Left lung (tissue), 10 donors: ENCODE results near the gene GNB1L. TPM values are rescaled to one million over a fixed set of nuclear protein-coding genes. Genes with fewer than 3 reads are reported as not detected.
"Not testable (repeated sequence)": the region's sequence is repeated elsewhere in the genome, so short reads cannot be mapped to it uniquely, and the experiment has no call there.

Experiments
- ATAC-seq: fragments of 200-7000 bp; cut with Tn5 transposase; one replicate; pipeline ENCODE4 v1.9.1; 2020; ENCODE audit warnings: moderate library complexity
- DNase-seq, 4 donors: peaks; one replicate each; pipeline ENCODE4 v3.0.0-alpha.2; 2013 to 2020
- H3K27ac ChIP-seq, 2 donors: fragments of 200-600 bp; sonication (generic) in 1 of 2; one replicate each; pipeline versions ENCODE4 v1.5.0 to v1.8.0; 2020 to 2021
- H3K27me3 ChIP-seq, 2 donors: fragments of 200-600 bp; sonication (generic) in 1 of 2; one replicate each; pipeline versions ENCODE4 v1.5.0 to v1.8.0; 2020 to 2021
- H3K36me3 ChIP-seq, 2 donors: fragments of 200-600 bp; sonication (generic) in 1 of 2; one replicate each; pipeline versions ENCODE4 v1.5.0 to v1.8.0; 2020 to 2021
- H3K4me1 ChIP-seq, 2 donors: fragments of 200-600 bp; one replicate each; pipeline ENCODE4 v1.8.0; 2021
- H3K4me3 ChIP-seq, 2 donors: fragments of 200-600 bp; sonication (generic) in 1 of 2; one replicate each; pipeline versions ENCODE4 v1.5.0 to v1.8.0; 2020 to 2021; ENCODE audit warnings: mild to moderate bottlenecking in 1 of 2
- H3K9me3 ChIP-seq, 2 donors: fragments of 200-600 bp; sonication (generic) in 1 of 2; one replicate each; pipeline versions ENCODE4 v1.5.0 to v1.8.0; 2020 to 2021
- intact Hi-C, 2 donors: fragments of 100-400 bp; cut with DNase I; formaldehyde crosslinking; loops; one replicate each; pipeline versions ENCODE4 v1.11.2 to v1.14.2; 2022
- polyA plus RNA-seq, 6 donors: library from polyadenylated mRNA; unstranded; fragments of 120-200 nt; gene quantifications; one replicate each; pipeline ENCODE4 v1.2.1, GENCODE V29; 2013; ENCODE audit not compliant: insufficient read length in 6 of 6
- total RNA-seq, 2 donors: library from RNA; stranded (reverse); fragmentation: NEBNext Ultra II Directional; extraction: Animal tissue kit (Norgen Biotek cat#: 25700); gene quantifications; one replicate each; pipeline ENCODE4 v1.2.1, GENCODE V29; 2021
- TF ChIP-seq, protein P1 (sequence below), 2 donors: fragments of 200-600 bp; sonication (generic) in 1 of 2; IDR thresholded peaks; one replicate each; pipeline versions ENCODE4 v1.5.0 to v1.8.0; 2021; ENCODE audit warnings: antibody characterized with exemption in 2 of 2
- donor health status: DM: no; HTN: yes; CAD: no.
- donor health status: DM: no; HTN: no; CAD: no.

GNB1L gene
- total and polyA plus RNA-seq, 8 donors, result 4.3 to 7.9 (median 5.5) TPM

DNA sequence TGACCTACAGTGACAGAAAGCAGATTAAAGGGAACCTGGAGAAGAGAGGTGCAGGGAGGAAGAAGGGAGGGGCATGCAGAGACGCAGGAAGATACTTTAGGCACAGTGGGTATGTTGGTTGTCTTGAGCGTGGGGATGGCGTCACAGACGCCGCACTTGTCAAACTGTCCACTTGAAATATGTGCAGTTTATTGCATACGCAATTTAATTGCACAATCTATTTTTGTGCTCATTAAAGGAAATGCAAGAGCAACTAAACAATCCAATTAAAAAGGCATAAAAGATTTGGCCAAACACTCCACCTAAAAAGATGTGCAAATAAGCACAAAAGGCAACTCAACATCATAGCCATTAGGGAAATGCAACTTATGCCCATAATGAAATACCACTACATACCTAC, 16.8 kb downstream of the GNB1L start:
- intact Hi-C loops, result no loop called here
- no peak for ATAC-seq
- TF ChIP-seq, protein P1, sequence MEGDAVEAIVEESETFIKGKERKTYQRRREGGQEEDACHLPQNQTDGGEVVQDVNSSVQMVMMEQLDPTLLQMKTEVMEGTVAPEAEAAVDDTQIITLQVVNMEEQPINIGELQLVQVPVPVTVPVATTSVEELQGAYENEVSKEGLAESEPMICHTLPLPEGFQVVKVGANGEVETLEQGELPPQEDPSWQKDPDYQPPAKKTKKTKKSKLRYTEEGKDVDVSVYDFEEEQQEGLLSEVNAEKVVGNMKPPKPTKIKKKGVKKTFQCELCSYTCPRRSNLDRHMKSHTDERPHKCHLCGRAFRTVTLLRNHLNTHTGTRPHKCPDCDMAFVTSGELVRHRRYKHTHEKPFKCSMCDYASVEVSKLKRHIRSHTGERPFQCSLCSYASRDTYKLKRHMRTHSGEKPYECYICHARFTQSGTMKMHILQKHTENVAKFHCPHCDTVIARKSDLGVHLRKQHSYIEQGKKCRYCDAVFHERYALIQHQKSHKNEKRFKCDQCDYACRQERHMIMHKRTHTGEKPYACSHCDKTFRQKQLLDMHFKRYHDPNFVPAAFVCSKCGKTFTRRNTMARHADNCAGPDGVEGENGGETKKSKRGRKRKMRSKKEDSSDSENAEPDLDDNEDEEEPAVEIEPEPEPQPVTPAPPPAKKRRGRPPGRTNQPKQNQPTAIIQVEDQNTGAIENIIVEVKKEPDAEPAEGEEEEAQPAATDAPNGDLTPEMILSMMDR (IDR thresholded peaks at IDR 0.05), result no peak
- Histone ChIP-seq H3K4me1 (peaks cover 0 to 4% of the 10 kb centered on the region in 2 donors), H3K9me3 (no peaks in the 10 kb centered on the region), H3K27me3 (no peaks in the 10 kb centered on the region), H3K36me3 (no peaks in the 10 kb centered on the region), H3K4me3 (no peak overlapping the region), H3K27ac (no peak overlapping the region)
- DNase-seq, result no peak

DNA sequence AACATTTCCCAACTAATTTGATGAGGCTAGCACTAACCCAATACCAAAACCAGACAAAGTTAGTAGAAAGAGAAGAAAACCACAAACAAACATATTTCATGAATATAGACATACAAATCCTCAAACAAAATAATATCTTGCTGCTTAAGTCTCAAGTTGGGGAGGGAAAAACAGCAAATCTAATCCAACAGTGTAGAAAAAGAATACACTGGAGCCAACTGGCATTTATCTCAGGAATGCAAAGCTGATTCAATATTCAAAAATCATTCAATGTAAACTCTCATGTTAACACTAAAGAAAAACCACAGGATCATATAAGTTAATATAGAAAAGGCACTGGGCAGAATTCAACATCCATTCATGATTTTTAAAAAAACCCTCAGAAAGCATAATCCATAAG, 18.2 kb downstream of the GNB1L start:
- H3K4me3 ChIP-seq, result no peak overlapping the region
- intact Hi-C loops, result no loop called here
- H3K36me3 ChIP-seq, result no peaks in the 10 kb centered on the region
- ATAC-seq (no peak), DNase-seq (no peak)
- no peaks in the 10 kb centered on the region for H3K27me3 ChIP-seq
- TF ChIP-seq, protein P1 (IDR thresholded peaks at IDR 0.05), result no peak
- H3K27ac ChIP-seq, result no peak overlapping the region
- no peaks in the 10 kb centered on the region for H3K9me3 ChIP-seq
- H3K4me1 ChIP-seq, result peaks cover 0 to 3% of the 10 kb centered on the region in 2 donors

DNA sequence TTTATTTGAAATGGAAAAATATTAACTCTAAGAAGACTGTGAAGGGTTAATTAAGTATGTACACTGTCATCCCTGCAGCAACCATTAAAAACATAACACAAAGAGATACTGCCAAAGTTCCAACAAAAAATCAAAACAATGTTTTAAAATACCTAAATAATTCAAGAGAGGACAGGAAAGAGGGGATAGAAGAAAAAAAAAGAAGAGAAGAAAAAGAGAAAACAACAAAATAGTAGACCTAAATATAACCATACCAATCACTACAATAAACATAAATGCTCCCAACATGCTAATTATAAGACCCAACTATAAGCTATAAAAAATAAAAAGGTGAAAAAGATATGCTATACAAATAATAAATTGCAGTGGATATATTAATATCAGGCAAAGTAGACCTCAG, 20.1 kb downstream of the GNB1L start:
- TF ChIP-seq, protein P1 (IDR thresholded peaks at IDR 0.05), result no peak
- intact Hi-C loops, result no loop called here
- no peak overlapping the region for H3K27ac ChIP-seq
- DNase-seq, result no peak
- H3K9me3 ChIP-seq, result no peaks in the 10 kb centered on the region
- no peaks in the 10 kb centered on the region for H3K27me3 ChIP-seq
- no peak overlapping the region for H3K4me3 ChIP-seq
- H3K36me3 ChIP-seq, result no peaks in the 10 kb centered on the region
- peaks cover 0 to 3% of the 10 kb centered on the region in 2 donors for H3K4me1 ChIP-seq
- ATAC-seq, result no peak

DNA sequence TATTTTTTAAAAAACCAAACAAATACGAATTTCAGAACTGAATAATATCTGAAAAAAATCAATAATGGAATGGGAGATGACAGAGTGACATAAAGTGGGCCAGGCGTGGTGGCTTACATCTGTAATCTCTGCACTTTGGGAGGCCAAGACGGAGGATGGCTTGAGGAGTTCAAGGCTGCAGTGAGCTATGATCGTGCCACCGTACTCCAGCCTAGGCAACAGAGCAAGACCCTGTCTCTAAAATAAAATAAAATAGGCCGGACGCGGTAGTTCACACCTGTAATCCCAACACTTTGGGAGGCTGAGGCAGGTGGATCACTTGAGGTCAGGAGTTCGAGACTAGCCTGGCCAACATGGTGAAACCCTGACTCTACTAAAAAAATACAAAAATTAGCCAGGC, 21.3 kb downstream of the GNB1L start:
- DNase-seq, ATAC-seq, intact Hi-C loops: not testable (repeated sequence)

DNA sequence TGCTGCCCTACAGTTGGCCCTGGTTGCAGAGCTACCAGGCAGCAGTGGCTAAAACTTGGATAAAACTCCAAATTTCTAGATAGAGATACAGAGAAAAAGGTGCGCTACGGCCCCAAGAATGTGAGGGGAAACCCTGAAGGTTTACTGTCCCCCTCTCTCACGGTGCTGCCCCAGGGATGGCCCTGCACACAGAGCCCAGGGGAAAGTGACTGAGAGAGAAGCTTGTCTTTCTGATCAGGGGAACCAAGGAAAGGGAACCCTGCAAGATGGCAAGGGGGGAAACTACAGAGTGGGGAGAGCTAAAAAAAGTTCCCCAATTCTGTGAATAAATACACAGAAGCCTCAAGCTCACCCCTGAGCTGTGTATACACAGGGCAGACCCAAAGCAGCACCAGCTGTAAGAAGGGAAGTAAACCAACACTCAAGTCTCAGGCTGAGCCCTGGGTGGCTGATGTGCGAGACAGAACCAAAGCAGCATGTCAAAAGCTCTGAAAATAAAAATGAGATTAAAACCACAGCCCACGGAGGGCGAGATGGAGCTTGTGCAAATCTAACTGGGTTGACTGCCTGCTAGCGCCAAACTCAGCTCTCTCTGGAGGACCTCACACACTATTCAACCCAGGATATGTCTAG, 22.1 kb downstream of the GNB1L start:
- Histone ChIP-seq H3K4me3 (no peak overlapping the region), H3K36me3 (no peaks in the 10 kb centered on the region), H3K9me3 (no peaks in the 10 kb centered on the region), H3K27ac (no peak overlapping the region), H3K27me3 (no peaks in the 10 kb centered on the region), H3K4me1 (no peaks in the 10 kb centered on the region)
- intact Hi-C loops, result no loop called here
- DNase-seq (no peak), ATAC-seq (no peak)
- TF ChIP-seq, protein P1 (IDR thresholded peaks at IDR 0.05), result no peak

More for the DNA sequence above, 21.3 kb downstream of the GNB1L start:
- H3K9me3 ChIP-seq, H3K36me3 ChIP-seq, H3K4me1 ChIP-seq, H3K4me3 ChIP-seq, H3K27ac ChIP-seq, H3K27me3 ChIP-seq: not testable (repeated sequence)

DNA sequence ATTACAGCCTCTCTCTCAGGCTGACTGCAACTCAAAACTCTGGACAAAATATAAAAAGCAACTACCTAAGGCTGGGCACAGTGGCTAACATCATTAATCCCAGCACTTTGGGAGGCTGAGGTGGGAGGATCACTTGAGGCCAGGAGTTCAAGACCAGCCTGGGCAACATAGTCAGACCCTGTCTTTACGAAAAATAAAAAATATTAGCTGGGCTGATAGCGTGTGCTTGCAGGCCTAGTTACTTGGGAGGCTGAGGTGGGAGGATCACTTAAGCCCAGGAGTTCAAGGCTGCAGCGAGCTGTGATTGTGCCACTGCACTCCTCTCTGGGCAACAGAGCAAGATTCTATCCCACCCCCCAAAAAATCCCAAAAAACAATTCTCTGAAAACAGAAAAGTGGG, 22.7 kb downstream of the GNB1L start:
- H3K27ac ChIP-seq, H3K9me3 ChIP-seq, H3K27me3 ChIP-seq, DNase-seq, intact Hi-C loops, H3K36me3 ChIP-seq, H3K4me1 ChIP-seq, ATAC-seq, H3K4me3 ChIP-seq: not testable (repeated sequence)
